ENCODE measurements around the gene USP17L30.
"Not testable (repeated sequence)": the region's sequence is repeated elsewhere in the genome, so short reads cannot be mapped to it uniquely, and the experiment has no call there.

Gene USP17L30

GRCh38 chr4:9362829-9363228 is at the start of gene USP17L30:
Gene USP17L30 (plus strand): TSS chr4:9363129. CDS start chr4:9363129, 0 bp downstream.
- DNase-seq, result not testable (repeated sequence)

GRCh38 chr4:9324191-9324590 is 38.7 kb upstream of the USP17L30 start:
- DNase-seq, result not testable (repeated sequence)

- DNase-seq, result not testable (repeated sequence)
These were observed 38.1 kb upstream of the USP17L30 start, which contains the start of gene USP17L24 for GRCh38 chr4:9324865-9325264. Gene USP17L24 (plus strand): TSS chr4:9325165. CDS start chr4:9325165, 0 bp downstream.

- not testable (repeated sequence) for DNase-seq
These were observed 33.3 kb upstream of the USP17L30 start, which contains the start of gene USP17L25 for GRCh38 chr4:9329611-9330010. Gene USP17L25 (plus strand): TSS chr4:9329911. CDS start chr4:9329911, 0 bp downstream.

- DNase-seq, result not testable (repeated sequence)
These were observed 28.6 kb upstream of the USP17L30 start, which contains the start of gene USP17L26 for GRCh38 chr4:9334358-9334757. Gene USP17L26 (plus strand): TSS chr4:9334658. CDS start chr4:9334658, 0 bp downstream.

GRCh38 chr4:9339103-9339502 is 23.8 kb upstream of the USP17L30 start, which contains the start of gene USP17L5:
Gene USP17L5 (plus strand): TSS chr4:9339403. CDS start chr4:9339403, 0 bp downstream.
- not testable (repeated sequence) for DNase-seq

- DNase-seq, result not testable (repeated sequence)
These were observed 19.1 kb upstream of the USP17L30 start, which contains the start of gene USP17L27 for GRCh38 chr4:9343848-9344247. Gene USP17L27 (plus strand): TSS chr4:9344148. CDS start chr4:9344148, 0 bp downstream.

GRCh38 chr4:9348593-9348992 is 14.3 kb upstream of the USP17L30 start, which contains the start of gene USP17L28:
Gene USP17L28 (plus strand): TSS chr4:9348893. CDS start chr4:9348893, 0 bp downstream.
- not testable (repeated sequence) for DNase-seq

GRCh38 chr4:9350866-9351265 is 12.1 kb upstream of the USP17L30 start:
- not testable (repeated sequence) for DNase-seq

GRCh38 chr4:9353338-9353737 is 9.6 kb upstream of the USP17L30 start, which contains the start of gene USP17L29:
Gene USP17L29 (plus strand): TSS chr4:9353638. CDS start chr4:9353638, 0 bp downstream.
- DNase-seq, result not testable (repeated sequence)

- not testable (repeated sequence) for DNase-seq
These were observed 17.0 kb downstream of the USP17L30 start for GRCh38 chr4:9379881-9380280.

GRCh38 chr4:9381012-9381534 is 18.1 kb downstream of the USP17L30 start:
- peak; percentile 67 for DNase-seq

- no peak for DNase-seq
These were observed 21.2 kb downstream of the USP17L30 start for GRCh38 chr4:9384126-9384525.

GRCh38 chr4:9389001-9389400 is 26.1 kb downstream of the USP17L30 start:
- DNase-seq, result not testable (repeated sequence)

GRCh38 chr4:9405774-9406173 is 42.8 kb downstream of the USP17L30 start:
- DNase-seq, result not testable (repeated sequence)

- not testable (repeated sequence) for DNase-seq
These were observed 43.6 kb downstream of the USP17L30 start for GRCh38 chr4:9406491-9406890.

- DNase-seq, result no peak
These were observed 46.9 kb downstream of the USP17L30 start for GRCh38 chr4:9409793-9410192.
